ENCODE measurements around the gene SLC2A11.

SLC2A11 gene

DNA sequence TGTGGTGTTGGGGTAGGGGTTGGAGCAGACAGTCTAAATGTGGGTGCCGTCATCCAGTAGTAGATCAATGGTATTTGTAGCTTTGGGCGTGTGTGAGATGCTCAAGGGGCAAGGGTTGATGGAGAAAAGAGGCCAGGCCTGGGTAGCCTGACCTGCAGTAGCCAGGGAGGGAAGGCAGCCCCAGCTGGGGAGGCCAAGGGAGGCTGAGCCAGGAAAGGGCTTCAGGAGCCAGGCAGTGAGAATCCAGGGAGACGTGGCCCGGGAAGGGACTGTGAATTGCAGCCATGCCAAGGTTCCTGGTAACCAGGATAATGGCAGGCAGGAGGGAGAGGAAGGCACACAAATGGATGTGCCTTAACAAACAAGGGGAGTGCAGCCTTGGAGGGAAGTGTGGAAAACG lies 16.4 kb upstream of the SLC2A11 start:
- TF ChIP-seq, protein P1, sequence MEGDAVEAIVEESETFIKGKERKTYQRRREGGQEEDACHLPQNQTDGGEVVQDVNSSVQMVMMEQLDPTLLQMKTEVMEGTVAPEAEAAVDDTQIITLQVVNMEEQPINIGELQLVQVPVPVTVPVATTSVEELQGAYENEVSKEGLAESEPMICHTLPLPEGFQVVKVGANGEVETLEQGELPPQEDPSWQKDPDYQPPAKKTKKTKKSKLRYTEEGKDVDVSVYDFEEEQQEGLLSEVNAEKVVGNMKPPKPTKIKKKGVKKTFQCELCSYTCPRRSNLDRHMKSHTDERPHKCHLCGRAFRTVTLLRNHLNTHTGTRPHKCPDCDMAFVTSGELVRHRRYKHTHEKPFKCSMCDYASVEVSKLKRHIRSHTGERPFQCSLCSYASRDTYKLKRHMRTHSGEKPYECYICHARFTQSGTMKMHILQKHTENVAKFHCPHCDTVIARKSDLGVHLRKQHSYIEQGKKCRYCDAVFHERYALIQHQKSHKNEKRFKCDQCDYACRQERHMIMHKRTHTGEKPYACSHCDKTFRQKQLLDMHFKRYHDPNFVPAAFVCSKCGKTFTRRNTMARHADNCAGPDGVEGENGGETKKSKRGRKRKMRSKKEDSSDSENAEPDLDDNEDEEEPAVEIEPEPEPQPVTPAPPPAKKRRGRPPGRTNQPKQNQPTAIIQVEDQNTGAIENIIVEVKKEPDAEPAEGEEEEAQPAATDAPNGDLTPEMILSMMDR (IDR thresholded peaks at IDR 0.05; ENCODE audit: extremely low read depth, insufficient read depth, missing control alignments), result no peak
- no peak for DNase-seq (ENCODE audit: low spot score)
- in situ Hi-C loops (cut with MboI; ENCODE audit: low pct_unique_long_range_greater_than_20kb, low sequenced_read_pairs, unreplicated experiment), result no loop called here

DNA sequence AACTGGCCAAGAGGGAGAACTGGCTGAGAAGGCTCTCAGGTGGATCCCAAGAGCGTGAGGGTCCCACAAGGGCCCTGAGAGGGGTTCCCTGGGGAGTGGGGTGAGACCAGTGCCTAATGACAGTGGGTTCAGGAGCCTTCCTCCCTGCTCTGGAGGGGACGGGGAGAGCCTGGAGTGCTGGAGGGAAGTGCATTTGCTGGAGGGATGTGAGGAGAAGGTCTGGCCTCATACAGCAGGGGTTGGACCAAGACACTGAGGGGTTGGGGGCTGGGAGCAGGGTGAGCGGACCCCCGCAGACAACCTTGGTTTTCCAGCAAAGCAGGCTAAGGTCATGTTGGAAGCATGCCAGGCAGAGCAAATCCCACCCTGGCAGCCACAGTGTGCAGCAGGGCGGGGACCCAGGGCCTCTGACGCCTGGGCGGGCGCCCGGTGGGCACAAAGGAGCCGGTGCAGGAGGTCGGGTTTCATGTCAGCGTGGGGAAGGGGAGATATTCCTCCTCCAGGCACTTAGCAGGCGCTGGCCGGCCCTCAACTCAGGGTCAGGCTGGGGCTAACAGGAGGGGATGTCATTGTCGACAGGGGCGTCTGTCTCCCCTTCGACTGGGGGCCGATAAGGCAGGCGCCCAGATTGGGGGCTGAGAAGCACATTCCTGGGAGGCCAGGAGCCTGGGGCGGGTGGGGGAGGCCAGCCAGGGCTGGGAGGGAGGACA lies 15.8 kb upstream of the SLC2A11 start:
- no peak for DNase-seq (ENCODE audit: low spot score)
- in situ Hi-C loops (cut with MboI; ENCODE audit: low pct_unique_long_range_greater_than_20kb, low sequenced_read_pairs, unreplicated experiment), result no loop called here
- TF ChIP-seq, protein P1 (IDR thresholded peaks at IDR 0.05; ENCODE audit: extremely low read depth, insufficient read depth, missing control alignments), result no peak

DNA sequence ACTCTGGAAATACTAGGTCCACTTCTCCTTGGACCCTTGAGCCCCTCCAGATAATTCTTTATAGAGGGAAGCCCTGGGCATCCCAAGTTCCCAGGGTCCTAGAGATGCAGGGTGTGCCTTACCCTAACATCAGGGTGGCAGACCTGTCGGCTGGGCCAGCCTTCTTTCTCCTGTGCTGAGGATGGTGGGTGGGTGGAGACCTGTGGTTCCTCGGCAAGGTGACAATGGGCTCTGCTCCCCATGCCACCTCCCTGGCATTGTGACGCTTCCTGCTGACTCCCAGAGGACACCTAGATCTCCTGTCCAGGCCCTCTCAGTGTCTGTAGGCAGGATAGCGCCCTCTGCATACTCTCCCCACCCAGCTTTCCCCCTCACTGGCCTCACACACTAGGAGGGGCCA lies 15.1 kb upstream of the SLC2A11 start:
- TF ChIP-seq, protein P1 (IDR thresholded peaks at IDR 0.05; ENCODE audit: extremely low read depth, insufficient read depth, missing control alignments), result no peak
- DNase-seq (ENCODE audit: low spot score), result no peak
- in situ Hi-C loops (cut with MboI; ENCODE audit: low pct_unique_long_range_greater_than_20kb, low sequenced_read_pairs, unreplicated experiment), result no loop called here

DNA sequence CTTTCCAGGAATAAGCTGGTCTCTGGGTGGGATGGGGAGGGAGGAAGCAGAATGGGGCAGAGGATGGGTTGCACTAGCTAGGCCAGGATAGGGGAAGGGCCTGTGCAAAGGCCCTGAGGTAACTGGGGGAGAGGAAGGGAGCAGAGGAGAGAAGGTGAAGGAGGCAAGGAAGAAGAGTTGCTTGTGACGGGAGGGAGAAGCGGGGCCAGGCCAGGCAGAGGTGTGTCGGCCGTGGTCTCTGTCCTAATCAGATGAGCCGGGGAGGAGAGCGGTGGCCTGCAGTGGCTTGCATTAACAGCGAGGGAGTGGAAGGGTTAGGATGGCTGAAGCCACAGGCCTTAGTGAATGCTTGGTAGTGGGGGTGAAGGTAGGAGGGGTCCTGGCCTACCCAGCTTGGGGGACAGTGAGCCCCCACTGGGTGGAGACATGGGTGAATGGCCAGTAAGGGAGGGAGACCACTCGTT lies 12.9 kb upstream of the SLC2A11 start:
- DNase-seq (ENCODE audit: low spot score), result no peak
- in situ Hi-C loops (cut with MboI; ENCODE audit: low pct_unique_long_range_greater_than_20kb, low sequenced_read_pairs, unreplicated experiment), result no loop called here
- TF ChIP-seq, protein P1 (IDR thresholded peaks at IDR 0.05; ENCODE audit: extremely low read depth, insufficient read depth, missing control alignments), result no peak

DNA sequence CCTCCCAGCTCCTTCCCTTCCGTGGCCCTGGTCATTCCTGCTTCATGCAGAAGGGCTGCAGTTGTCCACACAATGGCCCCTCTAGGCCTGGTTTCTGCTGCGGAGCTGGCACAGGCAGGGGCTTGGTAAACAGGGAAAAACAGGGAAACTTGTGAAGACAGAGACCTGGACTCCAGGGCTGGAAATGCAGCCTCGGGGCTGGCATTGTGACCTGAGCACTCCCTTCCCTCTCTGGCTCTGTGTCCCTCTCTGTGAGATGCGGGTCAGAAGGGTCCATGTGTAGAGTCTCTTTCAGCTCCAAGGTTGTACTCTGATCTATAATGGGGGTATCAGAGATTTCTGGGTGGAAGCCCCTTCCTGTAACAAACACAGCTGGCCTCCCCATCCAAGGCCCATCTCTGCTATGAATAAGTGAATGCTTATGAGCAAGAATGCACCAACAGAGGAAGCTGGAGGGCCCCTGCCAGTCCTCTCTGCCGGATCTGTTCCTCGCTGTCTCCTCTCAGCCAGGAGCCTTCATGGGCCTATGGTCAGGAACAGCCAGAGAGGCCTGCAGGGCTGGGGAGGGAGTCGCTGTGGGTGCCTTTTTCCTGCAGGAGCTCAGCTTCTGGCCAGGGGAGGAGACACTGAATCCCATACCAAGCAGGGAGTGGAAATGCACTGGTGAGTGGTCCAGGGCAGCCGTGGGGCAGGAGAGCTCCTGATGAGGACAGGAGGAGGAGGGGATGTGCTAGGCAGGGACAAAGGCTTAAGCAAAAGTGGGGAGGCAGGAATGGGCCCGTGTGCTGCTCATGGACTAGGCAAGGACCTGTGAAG lies 12.2 kb upstream of the SLC2A11 start:
- TF ChIP-seq, protein P1 (IDR thresholded peaks at IDR 0.05; ENCODE audit: extremely low read depth, insufficient read depth, missing control alignments), result no peak
- in situ Hi-C loops (cut with MboI; ENCODE audit: low pct_unique_long_range_greater_than_20kb, low sequenced_read_pairs, unreplicated experiment), result no loop called here

DNA sequence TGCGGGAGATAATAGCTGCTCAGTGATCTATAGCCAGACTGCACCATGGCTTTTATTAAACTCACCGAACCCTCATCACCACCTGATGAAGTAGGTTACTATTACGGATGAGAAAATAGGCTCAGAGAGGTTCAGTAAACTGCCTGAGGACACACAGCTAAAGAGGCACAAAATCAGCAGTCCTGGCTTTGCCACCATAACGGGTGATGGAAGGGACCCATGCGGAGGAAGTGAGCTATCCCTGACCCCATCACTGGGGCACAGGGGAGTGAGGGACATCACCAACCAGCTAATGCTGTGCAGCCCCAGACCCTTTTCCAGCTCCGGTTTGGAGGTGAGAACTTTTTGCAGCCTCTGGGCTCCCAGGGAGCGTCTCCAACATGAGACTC lies 11.6 kb upstream of the SLC2A11 start:
- in situ Hi-C loops (cut with MboI; ENCODE audit: low pct_unique_long_range_greater_than_20kb, low sequenced_read_pairs, unreplicated experiment), result no loop called here

More for the DNA sequence above, 12.2 kb upstream of the SLC2A11 start:
- no peak for DNase-seq (ENCODE audit: low spot score)

More for the DNA sequence above, 11.6 kb upstream of the SLC2A11 start:
- DNase-seq (ENCODE audit: low spot score), result no peak
- TF ChIP-seq, protein P1 (IDR thresholded peaks at IDR 0.05; ENCODE audit: extremely low read depth, insufficient read depth, missing control alignments), result no peak
